Duodenal mucosa (tissue), 2 donors: ENCODE results near the gene TTLL3.
"Not testable (repeated sequence)": the region's sequence is repeated elsewhere in the genome, so short reads cannot be mapped to it uniquely, and the experiment has no call there.

Experiments used
- H3K27ac ChIP-seq: one replicate; pipeline ENCODE4 v1.7.0; 2013; ENCODE audit warnings: low read depth, low read length
- H3K27me3 ChIP-seq, 2 donors: one replicate each; pipeline ENCODE4 v1.7.0; 2013; ENCODE audit warnings: low read length in 2 of 2, control low read depth in 1 of 2; ENCODE audit not compliant: insufficient read depth in 2 of 2, control insufficient read depth in 1 of 2
- H3K36me3 ChIP-seq, 2 donors: one replicate each; pipeline ENCODE4 v1.7.0; 2013; ENCODE audit warnings: low read length in 2 of 2, control low read depth in 1 of 2; ENCODE audit not compliant: insufficient read depth in 2 of 2, control insufficient read depth in 1 of 2
- H3K4me1 ChIP-seq, 2 donors: one replicate each; pipeline ENCODE4 v1.7.0; 2013; ENCODE audit warnings: low read length in 2 of 2, control low read depth in 1 of 2; ENCODE audit not compliant: insufficient read depth in 2 of 2, control insufficient read depth in 1 of 2
- H3K4me3 ChIP-seq, 2 donors: one replicate each; pipeline ENCODE4 v1.7.0; 2013; ENCODE audit warnings: low read length in 2 of 2, low read depth in 1 of 2
- H3K9ac ChIP-seq, 2 donors: one replicate each; pipeline ENCODE4 v1.7.0; 2013; ENCODE audit warnings: low read length in 2 of 2, low read depth in 1 of 2
- H3K9me3 ChIP-seq, 2 donors: one replicate each; pipeline ENCODE4 v1.7.0; 2013; ENCODE audit warnings: low read length in 2 of 2, control low read depth in 1 of 2; ENCODE audit not compliant: control insufficient read depth in 1 of 2

TTLL3 gene

GRCh38 chr3:9852528-9852927 lies 42.5 kb downstream of the TTLL3 start:
- H3K36me3 ChIP-seq: no peaks in the 10 kb centered on the region
- no peak overlapping the region for H3K27ac ChIP-seq
- no peaks in the 10 kb centered on the region for H3K27me3 ChIP-seq
- H3K9ac ChIP-seq: no peak overlapping the region
- no peak overlapping the region for H3K4me3 ChIP-seq
- H3K4me1 ChIP-seq: peaks cover 0 to 10% of the 10 kb centered on the region in 2 donors
- H3K9me3 ChIP-seq: no peaks in the 10 kb centered on the region

- H3K36me3 ChIP-seq, H3K27ac ChIP-seq, H3K4me3 ChIP-seq, H3K9me3 ChIP-seq, H3K27me3 ChIP-seq, H3K9ac ChIP-seq: not testable (repeated sequence)
- H3K4me1 ChIP-seq: peaks cover 0 to 10% of the 10 kb centered on the region in 2 donors
These were observed 44.4 kb downstream of the TTLL3 start for GRCh38 chr3:9854291-9854940.

- Histone ChIP-seq H3K27ac (no peak overlapping the region), H3K9ac (no peak overlapping the region), H3K9me3 (no peaks in the 10 kb centered on the region), H3K4me3 (no peak overlapping the region), H3K4me1 (peaks cover 0 to 10% of the 10 kb centered on the region in 2 donors), H3K27me3 (no peaks in the 10 kb centered on the region), H3K36me3 (no peaks in the 10 kb centered on the region)
These were observed 45.5 kb downstream of the TTLL3 start for GRCh38 chr3:9855594-9855993.

- Histone ChIP-seq H3K4me1 (peaks cover 0 to 5% of the 10 kb centered on the region in 2 donors), H3K27me3 (no peaks in the 10 kb centered on the region), H3K9me3 (no peaks in the 10 kb centered on the region), H3K9ac (no peak overlapping the region), H3K4me3 (no peak overlapping the region), H3K36me3 (no peaks in the 10 kb centered on the region), H3K27ac (no peak overlapping the region)
These were observed 49.5 kb downstream of the TTLL3 start for GRCh38 chr3:9859530-9860025.

- no peaks in the 10 kb centered on the region for H3K27me3 ChIP-seq
- no peak overlapping the region for H3K9ac ChIP-seq
- peaks cover 0 to 5% of the 10 kb centered on the region in 2 donors for H3K4me1 ChIP-seq
- H3K36me3 ChIP-seq: no peaks in the 10 kb centered on the region
- no peak overlapping the region for H3K4me3 ChIP-seq
- no peak overlapping the region for H3K27ac ChIP-seq
- H3K9me3 ChIP-seq: no peaks in the 10 kb centered on the region
These were observed 51.1 kb downstream of the TTLL3 start for GRCh38 chr3:9861201-9861600.

- Histone ChIP-seq H3K4me1 (peaks cover 0 to 5% of the 10 kb centered on the region in 2 donors), H3K4me3 (no peak overlapping the region), H3K9ac (no peak overlapping the region), H3K27me3 (no peaks in the 10 kb centered on the region), H3K9me3 (no peaks in the 10 kb centered on the region), H3K36me3 (no peaks in the 10 kb centered on the region), H3K27ac (no peak overlapping the region)
These were observed 51.6 kb downstream of the TTLL3 start for GRCh38 chr3:9861626-9862130.

GRCh38 chr3:9862391-9863057 lies 52.5 kb downstream of the TTLL3 start:
- Histone ChIP-seq H3K4me1 (peaks cover 0 to 5% of the 10 kb centered on the region in 2 donors), H3K27ac (no peak overlapping the region), H3K4me3 (peak overlapping the region; percentile 35 to 60), H3K9ac (peak overlapping the region in 1 of 2 donors; percentile 25), H3K27me3 (no peaks in the 10 kb centered on the region), H3K9me3 (no peaks in the 10 kb centered on the region), H3K36me3 (no peaks in the 10 kb centered on the region)

GRCh38 chr3:9863058-9863772 lies 53.2 kb downstream of the TTLL3 start:
- no peaks in the 10 kb centered on the region for H3K9me3 ChIP-seq
- H3K27me3 ChIP-seq: no peaks in the 10 kb centered on the region
- H3K36me3 ChIP-seq: no peaks in the 10 kb centered on the region
- H3K4me3 ChIP-seq: peak overlapping the region; percentile 35 to 60
- peaks cover 0 to 5% of the 10 kb centered on the region in 2 donors for H3K4me1 ChIP-seq
- peak overlapping the region in 1 of 2 donors; percentile 25 for H3K9ac ChIP-seq
- H3K27ac ChIP-seq: no peak overlapping the region

- Histone ChIP-seq H3K36me3 (no peaks in the 10 kb centered on the region), H3K9me3 (no peaks in the 10 kb centered on the region), H3K4me3 (no peak overlapping the region), H3K27me3 (no peaks in the 10 kb centered on the region), H3K4me1 (peaks cover 0 to 5% of the 10 kb centered on the region in 2 donors), H3K27ac (peak overlapping the region; percentile 20), H3K9ac (no peak overlapping the region)
These were observed 54.3 kb downstream of the TTLL3 start for GRCh38 chr3:9864200-9864927.
